BE2C (cell line): ENCODE measurements around the gene GSKIP.

Experiments
- DNase-seq: peaks from one replicate; pipeline ENCODE4 v3.0.0-alpha.2; 2020
- H3K27me3 ChIP-seq: fragments of 250-450 bp; sonication (Bioruptor Pico); 2 replicates; pipeline ENCODE4 v1.5.1; 2020; ENCODE audit warnings: mild to moderate bottlenecking
- H3K36me3 ChIP-seq: fragments of 250-450 bp; sonication (Bioruptor Pico); 2 replicates; pipeline ENCODE4 v1.5.1; 2020; ENCODE audit warnings: mild to moderate bottlenecking
- H3K4me1 ChIP-seq: fragments of 250-450 bp; sonication (Bioruptor Pico); 2 replicates; pipeline ENCODE4 v1.5.1; 2020
- H3K4me3 ChIP-seq: 2 replicates; pipeline ENCODE4 v1.5.1; 2011; ENCODE audit warnings: low read depth, low read length
- H3K9me3 ChIP-seq: fragments of 250-450 bp; sonication (Bioruptor Pico); 2 replicates; pipeline ENCODE4 v1.5.1; 2020
- CTCF ChIP-seq: IDR thresholded peaks from 2 replicates; pipeline ENCODE4 v1.5.1; 2012; ENCODE audit warnings: mild to moderate bottlenecking, low read depth, low read length

The GSKIP gene

GRCh38 chr14:96354246-96354645 is 9.1 kb upstream of the GSKIP start:
- DNase-seq: no peak
- Histone ChIP-seq H3K4me3 (no peak overlapping the region), H3K36me3 (no peaks in the 10 kb centered on the region), H3K27me3 (no peaks in the 10 kb centered on the region), H3K9me3 (no peaks in the 10 kb centered on the region; the same call in 1 of the 2 replicates), H3K4me1 (no peaks in the 10 kb centered on the region)
- TF ChIP-seq CTCF: no peak

- DNase-seq: no peak
- H3K9me3 ChIP-seq: no peaks in the 10 kb centered on the region; the same call in 1 of the 2 replicates
- no peaks in the 10 kb centered on the region for H3K27me3 ChIP-seq
- H3K36me3 ChIP-seq: no peaks in the 10 kb centered on the region
- H3K4me1 ChIP-seq: peaks cover 4% of the 10 kb centered on the region; the same call in 1 of the 2 replicates
- no peak for TF ChIP-seq CTCF
- no peak overlapping the region for H3K4me3 ChIP-seq
Observed at GRCh38 chr14:96357216-96357615, 6.1 kb upstream of the GSKIP start.

- peaks cover 4% of the 10 kb centered on the region; the same call in 1 of the 2 replicates for H3K4me1 ChIP-seq
- no peak for DNase-seq
- H3K9me3 ChIP-seq: no peaks in the 10 kb centered on the region
- no peaks in the 10 kb centered on the region for H3K36me3 ChIP-seq
- H3K4me3 ChIP-seq: no peak overlapping the region
- TF ChIP-seq CTCF: no peak
- no peaks in the 10 kb centered on the region for H3K27me3 ChIP-seq
Observed at GRCh38 chr14:96359959-96360358, 3.4 kb upstream of the GSKIP start.

- no peak for TF ChIP-seq CTCF
- Histone ChIP-seq H3K27me3 (no peaks in the 10 kb centered on the region), H3K36me3 (no peaks in the 10 kb centered on the region), H3K9me3 (no peaks in the 10 kb centered on the region), H3K4me1 (peaks cover 4% of the 10 kb centered on the region; the same call in 1 of the 2 replicates), H3K4me3 (peak overlapping the region; percentile 97)
- DNase-seq: no peak
Observed at GRCh38 chr14:96362071-96362964, 1.0 kb upstream of the GSKIP start.

- Histone ChIP-seq H3K4me1 (peaks cover 4% of the 10 kb centered on the region; the same call in 1 of the 2 replicates), H3K4me3 (peak overlapping the region; percentile 97), H3K27me3 (no peaks in the 10 kb centered on the region), H3K9me3 (no peaks in the 10 kb centered on the region), H3K36me3 (no peaks in the 10 kb centered on the region)
- no peak for TF ChIP-seq CTCF
- peak; percentile 24 for DNase-seq
Observed at GRCh38 chr14:96363751-96364336, 518 bp downstream of the GSKIP start.

- Histone ChIP-seq H3K27me3 (no peaks in the 10 kb centered on the region), H3K4me3 (peak overlapping the region; percentile 97; the same call in 1 of the 2 replicates), H3K9me3 (no peaks in the 10 kb centered on the region), H3K4me1 (peaks cover 4% of the 10 kb centered on the region; the same call in 1 of the 2 replicates), H3K36me3 (no peaks in the 10 kb centered on the region)
- no peak for TF ChIP-seq CTCF
- DNase-seq: no peak
Observed at GRCh38 chr14:96364962-96365361, 1.6 kb downstream of the GSKIP start.
